GM21526 (cell line): ENCODE results near the gene SUPT16H.
"Not testable (repeated sequence)": the region's sequence is repeated elsewhere in the genome, so short reads cannot be mapped to it uniquely, and the experiment has no call there.

Source experiments
- ATAC-seq: cut with Tn5 transposase; IDR thresholded peaks from one replicate; pipeline ENCODE4 v1.9.1; 2021; ENCODE audit warnings: moderate library complexity; ENCODE audit not compliant: unreplicated experiment, low FRiP score

SUPT16H gene

GRCh38 chr14:21383848-21384493, at the start of gene SUPT16H:
TSS of gene SUPT16H (minus strand) at chr14:21384019. CDS start at chr14:21383927, 92 bp downstream.
- ATAC-seq, result peak; percentile 84

- ATAC-seq, result no peak
Measured at GRCh38 chr14:21431126-21431525, 47.3 kb upstream of the SUPT16H start.

GRCh38 chr14:21428930-21429329, 45.1 kb upstream of the SUPT16H start:
- no peak for ATAC-seq

DNA sequence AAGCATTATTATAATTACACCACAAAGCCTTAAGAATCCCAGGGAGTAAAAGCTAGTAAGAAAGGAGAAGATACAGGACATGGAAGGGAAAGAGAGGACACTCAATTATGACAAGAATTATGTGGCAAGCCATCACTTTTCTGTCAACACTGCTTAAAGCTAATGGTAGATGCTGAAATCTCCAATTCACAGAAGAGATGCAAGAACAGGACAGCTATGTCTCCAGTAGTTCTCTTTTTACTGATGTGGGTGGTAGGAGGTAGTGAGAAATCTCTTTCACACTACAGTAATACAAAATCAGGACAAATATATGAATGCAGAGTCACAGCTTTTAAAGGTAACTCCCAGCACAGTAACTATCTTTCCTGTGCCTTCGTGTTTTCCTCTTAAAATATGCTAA, 42.9 kb upstream of the SUPT16H start:
- no peak for ATAC-seq

- no peak for ATAC-seq
Measured at GRCh38 chr14:21419528-21419927, 35.7 kb upstream of the SUPT16H start.

- ATAC-seq, result no peak
Measured at GRCh38 chr14:21415329-21415728, 31.5 kb upstream of the SUPT16H start.

GRCh38 chr14:21414137-21414631, 30.4 kb upstream of the SUPT16H start:
- ATAC-seq, result no peak

DNA sequence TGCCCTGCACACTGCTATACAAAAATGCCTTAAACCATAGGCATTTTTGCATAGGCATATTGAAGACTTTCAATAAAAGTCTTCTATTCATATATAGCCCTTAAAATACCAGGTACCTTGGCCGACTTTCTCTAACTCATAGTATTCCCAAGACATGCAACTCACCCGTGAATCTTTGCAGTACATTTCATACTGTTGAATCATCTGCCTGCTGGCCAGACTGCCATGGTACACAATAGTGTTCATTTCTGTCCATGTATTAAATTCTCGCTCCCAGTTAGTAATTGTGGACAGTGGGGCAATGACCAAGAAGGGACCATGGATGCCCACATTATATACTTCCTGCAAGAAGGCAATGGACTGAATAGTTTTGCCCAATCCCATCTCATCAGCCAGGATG, 24.3 kb upstream of the SUPT16H start:
- no peak for ATAC-seq

GRCh38 chr14:21406213-21406612, 22.4 kb upstream of the SUPT16H start:
- ATAC-seq, result no peak

DNA sequence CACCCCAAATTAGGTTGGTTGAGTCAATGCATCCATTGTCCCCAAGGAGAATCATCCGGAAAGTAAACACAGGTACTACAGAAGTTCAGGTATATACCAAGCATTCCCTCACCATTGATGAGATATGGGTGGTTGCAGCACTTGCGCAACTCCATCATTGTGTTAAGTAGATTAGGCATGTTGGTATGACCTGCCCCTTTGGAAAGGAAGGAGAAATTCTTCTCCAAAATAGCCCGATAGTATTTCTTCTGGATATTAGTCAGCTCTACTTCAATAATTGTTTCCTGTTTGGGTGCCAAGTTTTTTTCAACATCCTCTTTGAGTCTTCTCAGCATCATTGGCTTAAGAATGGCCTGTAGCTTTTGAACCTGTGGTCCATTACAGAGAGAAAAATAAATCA, 21.3 kb upstream of the SUPT16H start:
- no peak for ATAC-seq

GRCh38 chr14:21399311-21399870, 15.6 kb upstream of the SUPT16H start:
- no peak for ATAC-seq

GRCh38 chr14:21398901-21399300, 15.1 kb upstream of the SUPT16H start:
- ATAC-seq, result no peak

DNA sequence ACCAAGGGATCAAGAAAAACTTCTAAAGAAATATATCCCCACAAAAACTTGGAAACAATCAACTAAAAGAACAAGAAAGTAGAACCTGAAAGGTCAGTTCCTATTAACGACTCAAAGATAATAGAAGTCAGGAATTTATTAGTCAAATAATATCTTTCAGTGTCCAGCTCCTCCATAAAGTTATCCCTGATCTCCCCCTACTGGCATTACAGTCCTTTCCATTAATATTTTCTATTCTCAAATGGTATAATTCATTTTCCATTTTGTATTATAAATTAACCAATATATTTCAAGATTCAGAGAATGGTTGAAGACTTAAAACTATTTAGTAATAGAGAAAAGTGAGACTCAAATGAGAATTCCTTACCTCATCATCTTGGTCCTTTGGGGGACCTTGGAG, 11.6 kb upstream of the SUPT16H start:
- ATAC-seq, result no peak

DNA sequence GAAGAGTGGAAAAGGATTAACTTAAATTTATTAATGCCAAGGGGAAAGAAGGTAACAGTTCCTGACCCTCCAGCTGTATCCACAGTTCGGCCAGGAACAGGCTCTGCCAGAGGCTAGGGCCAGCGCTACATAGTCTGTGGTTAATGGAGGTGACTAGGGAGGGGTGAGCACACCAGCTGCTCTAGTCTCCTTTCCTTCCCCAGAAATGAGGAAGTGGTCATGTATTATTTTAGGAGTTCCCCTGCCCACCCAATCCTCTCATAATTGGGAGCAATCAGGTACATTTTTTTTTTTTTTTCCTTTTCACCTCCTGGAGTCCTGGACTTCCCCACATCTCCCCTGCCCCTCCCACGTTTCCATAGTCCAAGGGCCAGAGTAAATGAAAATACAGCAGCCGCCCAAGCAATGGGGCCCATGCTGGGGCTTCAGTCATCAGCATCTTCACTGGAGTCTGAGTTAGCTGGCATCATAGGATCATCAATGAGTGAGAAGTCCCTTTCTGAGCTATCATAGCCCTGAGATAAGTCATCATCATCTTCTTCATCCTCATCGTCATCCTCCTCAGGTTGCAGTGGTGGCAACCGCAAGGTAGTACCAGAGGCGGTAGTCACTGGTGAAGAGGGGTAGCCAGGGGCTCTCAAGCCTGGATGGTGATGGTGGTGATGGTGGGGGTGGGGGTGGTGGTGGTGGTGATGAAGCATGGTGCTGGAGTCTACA, 1.5 kb upstream of the SUPT16H start:
- no peak for ATAC-seq

DNA sequence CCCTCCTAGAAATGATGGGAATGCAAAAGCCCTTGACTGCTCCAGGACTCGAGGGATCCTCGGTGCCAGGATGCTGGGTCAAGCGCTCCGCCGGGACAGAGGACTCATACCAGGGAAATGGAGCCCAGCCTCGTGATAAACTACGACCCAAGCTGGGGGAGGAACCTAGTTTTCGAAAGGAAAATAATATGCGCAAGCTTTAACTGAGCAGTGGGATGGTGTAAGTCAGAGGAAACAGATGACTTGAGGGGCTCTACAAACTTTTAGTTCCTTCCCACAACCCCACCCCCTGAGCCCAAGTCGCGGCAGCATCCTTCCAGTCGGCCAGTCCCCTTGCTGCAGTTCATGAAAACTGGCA, 654 bp upstream of the SUPT16H start:
- peak; percentile 17 for ATAC-seq

DNA sequence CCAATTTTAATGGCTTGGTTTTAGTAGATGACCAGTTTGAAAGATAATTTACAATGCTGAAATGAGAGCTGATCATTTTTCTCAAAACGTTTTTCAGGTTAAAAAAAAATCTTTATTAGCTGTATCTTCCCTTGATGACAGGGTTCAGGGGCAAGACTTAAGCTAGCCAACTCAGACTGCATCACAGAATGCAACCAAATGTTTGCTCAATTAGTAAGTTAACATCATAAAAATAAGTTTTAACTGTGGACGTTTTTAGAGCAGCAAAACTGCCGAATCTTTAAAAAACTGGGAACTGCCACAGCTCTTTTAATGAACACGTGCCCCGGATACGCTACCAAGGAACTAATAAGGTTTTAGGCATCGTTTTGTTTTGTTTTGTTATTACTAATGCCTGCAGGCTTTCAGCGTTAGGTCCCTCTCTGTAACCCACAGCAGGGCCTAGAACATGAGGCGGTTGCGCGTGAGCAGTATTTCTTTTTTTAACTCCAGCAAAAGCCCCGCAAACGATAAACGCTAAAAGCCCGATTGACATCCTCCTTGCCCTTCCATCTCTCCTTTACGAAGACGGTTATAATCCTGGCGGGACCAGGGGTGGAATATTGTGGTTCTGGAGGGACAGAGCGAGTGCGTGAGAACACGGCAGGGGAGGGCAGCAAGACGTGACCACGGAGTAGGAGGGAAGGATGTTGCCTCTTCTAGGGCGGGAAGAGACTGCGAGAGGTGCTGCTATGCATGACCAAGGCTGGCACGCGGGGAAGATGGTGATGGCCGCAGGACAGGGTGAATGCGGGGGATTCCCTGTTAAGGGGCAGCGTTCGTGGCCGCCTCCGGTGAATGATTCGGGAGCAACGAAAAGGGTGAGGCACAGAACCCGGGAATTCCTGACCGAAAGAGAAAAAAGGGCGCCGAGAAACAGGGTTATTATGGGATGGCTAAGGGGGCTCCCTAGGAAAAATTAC, 652 bp downstream of the SUPT16H start:
- no peak for ATAC-seq

DNA sequence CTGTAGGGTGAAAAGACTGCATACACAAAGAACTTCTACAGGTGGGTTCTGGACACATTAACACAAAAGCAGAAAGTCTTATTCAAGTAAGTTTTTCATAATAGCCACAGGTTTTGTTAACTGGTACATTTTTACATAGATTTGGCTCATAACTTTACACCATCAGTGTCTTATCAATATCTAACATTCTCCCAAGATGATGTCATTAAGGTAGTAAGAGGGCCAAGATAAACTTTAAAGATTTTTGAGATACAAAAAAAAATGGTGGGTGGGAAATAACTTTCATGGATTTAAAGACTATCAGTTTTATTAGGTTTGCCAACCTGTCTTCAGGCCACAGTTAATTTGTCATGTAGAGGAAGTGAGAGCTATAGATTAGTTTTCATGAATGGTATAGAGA, 1.7 kb downstream of the SUPT16H start:
- ATAC-seq, result no peak

GRCh38 chr14:21379338-21379737, 4.5 kb downstream of the SUPT16H start:
- no peak for ATAC-seq

GRCh38 chr14:21373980-21374379, 9.8 kb downstream of the SUPT16H start:
- no peak for ATAC-seq

- ATAC-seq, result not testable (repeated sequence)
Measured at GRCh38 chr14:21372814-21373213, 11.0 kb downstream of the SUPT16H start.
